NB4 (cell line): ENCODE measurements around the gene SYT2.
"Not testable (repeated sequence)": the region's sequence is repeated elsewhere in the genome, so short reads cannot be mapped to it uniquely, and the experiment has no call there.

Experiments
- POLR2A ChIP-seq: IDR thresholded peaks from 2 replicates; pipeline ENCODE4 v1.6.1; 2011; ENCODE audit warnings: mild to moderate bottlenecking; ENCODE audit not compliant: insufficient read length; ENCODE audit errors: extremely low read depth
- TF ChIP-seq, protein P1 (sequence below): IDR thresholded peaks from one replicate; pipeline ENCODE4 v1.5.1; 2012; ENCODE audit warnings: low read depth, low read length
- TF ChIP-seq, protein P2 (sequence below): IDR thresholded peaks from 2 replicates; pipeline ENCODE4 v1.6.1; 2011; ENCODE audit warnings: low read depth, low read length

DNA sequence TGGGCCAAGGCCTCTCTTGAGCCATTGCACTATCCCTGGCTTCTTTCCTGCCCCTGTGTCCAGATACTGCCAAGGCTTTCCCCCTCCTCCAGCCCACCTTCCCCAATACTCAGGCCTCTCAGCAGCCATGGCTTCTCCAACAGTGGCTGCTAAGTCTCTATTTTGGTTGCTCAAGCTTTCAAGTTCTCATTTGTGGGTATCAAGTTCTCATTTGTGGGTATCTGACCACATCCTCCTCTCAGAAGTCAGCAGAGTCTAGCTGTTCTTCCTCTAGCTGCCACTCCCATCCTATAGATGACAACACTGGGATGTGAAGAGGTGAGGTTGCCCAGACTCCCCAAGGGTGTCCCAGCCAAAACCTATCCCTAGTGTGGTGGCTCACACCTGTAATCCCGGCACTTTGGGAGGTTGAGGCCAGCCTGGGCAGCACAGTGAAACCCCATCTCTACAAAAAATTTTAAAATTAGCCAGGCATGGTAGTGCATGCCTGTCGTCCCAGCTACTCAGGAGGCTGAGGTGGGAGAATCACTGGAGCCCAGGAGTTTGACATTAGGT lies 80.9 kb downstream of the SYT2 start:
- TF ChIP-seq POLR2A, result not testable (repeated sequence)
- TF ChIP-seq, protein P1, sequence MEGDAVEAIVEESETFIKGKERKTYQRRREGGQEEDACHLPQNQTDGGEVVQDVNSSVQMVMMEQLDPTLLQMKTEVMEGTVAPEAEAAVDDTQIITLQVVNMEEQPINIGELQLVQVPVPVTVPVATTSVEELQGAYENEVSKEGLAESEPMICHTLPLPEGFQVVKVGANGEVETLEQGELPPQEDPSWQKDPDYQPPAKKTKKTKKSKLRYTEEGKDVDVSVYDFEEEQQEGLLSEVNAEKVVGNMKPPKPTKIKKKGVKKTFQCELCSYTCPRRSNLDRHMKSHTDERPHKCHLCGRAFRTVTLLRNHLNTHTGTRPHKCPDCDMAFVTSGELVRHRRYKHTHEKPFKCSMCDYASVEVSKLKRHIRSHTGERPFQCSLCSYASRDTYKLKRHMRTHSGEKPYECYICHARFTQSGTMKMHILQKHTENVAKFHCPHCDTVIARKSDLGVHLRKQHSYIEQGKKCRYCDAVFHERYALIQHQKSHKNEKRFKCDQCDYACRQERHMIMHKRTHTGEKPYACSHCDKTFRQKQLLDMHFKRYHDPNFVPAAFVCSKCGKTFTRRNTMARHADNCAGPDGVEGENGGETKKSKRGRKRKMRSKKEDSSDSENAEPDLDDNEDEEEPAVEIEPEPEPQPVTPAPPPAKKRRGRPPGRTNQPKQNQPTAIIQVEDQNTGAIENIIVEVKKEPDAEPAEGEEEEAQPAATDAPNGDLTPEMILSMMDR, result not testable (repeated sequence)
- TF ChIP-seq, protein P2, sequence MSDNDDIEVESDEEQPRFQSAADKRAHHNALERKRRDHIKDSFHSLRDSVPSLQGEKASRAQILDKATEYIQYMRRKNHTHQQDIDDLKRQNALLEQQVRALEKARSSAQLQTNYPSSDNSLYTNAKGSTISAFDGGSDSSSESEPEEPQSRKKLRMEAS, result not testable (repeated sequence)
